ENCODE results near the gene SHQ1. TPM values are rescaled to one million over a fixed set of nuclear protein-coding genes. Genes with fewer than 3 reads are reported as not detected.

SHQ1 gene
- total and polyA plus RNA-seq, 9 of the 15 experiments (the other 6 are each of a cell fraction or from before 2014, with no cell fraction given) = 9.2 to 25.0 (median 14.1) TPM

- Histone ChIP-seq H3K36me3 (ENCODE audit: control insufficient read depth, insufficient read depth, low read length) (peaks cover 23% of the 10 kb centered on the region), H3K27me3 (ENCODE audit: control insufficient read depth in 2 of 2, insufficient read depth in 2 of 2, low read length in 2 of 2) (no peaks in the 10 kb centered on the region), H3K9me1 (ENCODE audit: control insufficient read depth, insufficient read depth, low read length) (no peaks in the 10 kb centered on the region), H3K9ac (ENCODE audit: insufficient read depth in 1 of 2, low read depth in 2 of 2, low read length in 2 of 2) (no peak overlapping the region), H3K9me3 (replicated peaks; ENCODE audit: control insufficient read depth, insufficient read depth, low read depth, low read length) (no peaks in the 10 kb centered on the region), H3K27ac (ENCODE audit: extremely low read depth, low read depth, low read length) (no peak overlapping the region), H3K4me1 (replicated peaks in 1 of 2; ENCODE audit: control insufficient read depth in 2 of 2, insufficient read depth in 2 of 2, low read length in 2 of 2) (peaks cover 0 to 2% of the 10 kb centered on the region in 2 experiments; a peak in 2 of 5 replicates), H3K4me2 (ENCODE audit: insufficient read depth, low read length) (no peak overlapping the region), H3K4me3 (no peak overlapping the region), H2AFZ (ENCODE audit: low read depth, low read length) (no peak overlapping the region), H3K79me2 (ENCODE audit: control insufficient read depth, insufficient read depth, low read length) (no peaks in the 10 kb centered on the region), H4K20me1 (replicated peaks; ENCODE audit: control insufficient read depth, insufficient read depth, low read length) (no peaks in the 10 kb centered on the region)
- no peak for TF ChIP-seq ZNF121 (CRISPR knock-in tag; conservative IDR thresholded peaks at IDR 0.05)
- no peak for TF ChIP-seq MXI1 (IDR thresholded peaks at IDR 0.05; ENCODE audit: low read depth, low read length)
- TF ChIP-seq CC2D1A (IDR thresholded peaks at IDR 0.05) = no peak
- TF ChIP-seq MCM2 (IDR thresholded peaks at IDR 0.05; ENCODE audit: low read depth) = no peak
- TF ChIP-seq CEBPG (CRISPR knock-in tag; IDR thresholded peaks at IDR 0.05) = no peak
- no peak for TF ChIP-seq CEBPG (tag; conservative IDR thresholded peaks at IDR 0.05 in 1 of 2, IDR thresholded peaks at IDR 0.05 in 1 of 2)
- TF ChIP-seq CREM (IDR thresholded peaks at IDR 0.05; ENCODE audit: low read depth) = no peak
- no peak for TF ChIP-seq PREB (CRISPR knock-in tag; IDR thresholded peaks at IDR 0.05)
- TF ChIP-seq ZNF592 (IDR thresholded peaks at IDR 0.05) = no peak
- no peak for TF ChIP-seq IFI16 (CRISPR knock-in tag; IDR thresholded peaks at IDR 0.05)
- no peak for TF ChIP-seq RBM34 (IDR thresholded peaks at IDR 0.05; ENCODE audit: borderline replicate concordance, insufficient read depth, low read length)
- TF ChIP-seq SMAD4 (CRISPR knock-in tag; conservative IDR thresholded peaks at IDR 0.05) = no peak
- TF ChIP-seq RAD51 (IDR thresholded peaks at IDR 0.05; ENCODE audit: borderline replicate concordance, low read depth) = no peak
- TF ChIP-seq XRCC4 (IDR thresholded peaks at IDR 0.05; ENCODE audit: extremely low read depth, insufficient read depth, insufficient read length) = no peak
- no peak for TF ChIP-seq ZNF444 (CRISPR knock-in tag; IDR thresholded peaks at IDR 0.05)
- WGBS (ENCODE audit: insufficient coverage, low coverage, missing lambda C conversion rate) = 89% methylated on average over 3 of the region's 3 CpGs
- ChIA-PET POLR2A (interaction anchor here (0.7 kb wide), 1 partner anchor 216 kb away, joined by 3 read pairs; no protein-coding TSS in a partner anchor), CTCF (ENCODE audit: low intra/inter-chr PET ratio) (no interaction called here)
- FAIRE-seq = no peak
- no peak for DNase-seq (ENCODE audit: extremely low read depth in 1 of 4, low spot score in 3 of 4)
- in situ Hi-C loops (cut with MboI) = no loop called here
- BruUV-seq (replicated peaks) = no TSS peak
- intact Hi-C loops (cut with micrococcal nuclease) = loop anchor here (10.0 kb wide), 2 partner anchors 370 to 940 kb away; partner anchors contain the start of gene RYBP
- ATAC-seq = no peak
These were observed 33.9 kb downstream of the SHQ1 start for GRCh38 chr3:72814308-72814707.
